Liver (tissue), 9 donors: ENCODE data around the gene SLC47A2. TPM values are rescaled to one million over a fixed set of nuclear protein-coding genes. Genes with fewer than 3 reads are reported as not detected.

Source experiments
- DNase-seq: peaks from one replicate; pipeline ENCODE4 v3.0.0-alpha.2; 2017; ENCODE audit warnings: low spot score
- H3K27ac ChIP-seq, 2 donors: one replicate each; pipeline ENCODE4 v1.7.0; 2013; ENCODE audit warnings: inconsistent platforms in 2 of 2, low read length in 2 of 2, control low read depth in 1 of 2, low read depth in 1 of 2, mild to moderate bottlenecking in 1 of 2
- H3K27me3 ChIP-seq, 4 donors: one replicate each; pipeline versions ENCODE4 v1.6.1 to v1.7.0; 2013; ENCODE audit warnings: low read length in 3 of 4, inconsistent platforms in 1 of 4, mild to moderate bottlenecking in 1 of 4, moderate library complexity in 1 of 4; ENCODE audit not compliant: control insufficient read depth in 4 of 4, insufficient read depth in 4 of 4
- H3K36me3 ChIP-seq, 4 donors: one replicate each; pipeline versions ENCODE4 v1.6.1 to v1.7.0; 2013; ENCODE audit warnings: low read length in 3 of 4, mild to moderate bottlenecking in 3 of 4, low read depth in 1 of 4, moderate library complexity in 1 of 4; ENCODE audit not compliant: control insufficient read depth in 4 of 4, insufficient read depth in 3 of 4
- H3K4me1 ChIP-seq, 4 donors: one replicate each; pipeline versions ENCODE4 v1.6.1 to v1.7.0; 2013; ENCODE audit warnings: low read length in 3 of 4, mild to moderate bottlenecking in 3 of 4, moderate library complexity in 1 of 4; ENCODE audit not compliant: control insufficient read depth in 4 of 4, insufficient read depth in 4 of 4
- H3K4me3 ChIP-seq, 3 donors: one replicate each; pipeline versions ENCODE4 v1.6.1 to v1.7.0; 2013; ENCODE audit warnings: low read length in 3 of 3, control low read depth in 1 of 3, low read depth in 1 of 3, mild to moderate bottlenecking in 1 of 3
- H3K9ac ChIP-seq, 2 donors: one replicate each; pipeline ENCODE4 v1.7.0; 2013; ENCODE audit warnings: low read length in 2 of 2, mild to moderate bottlenecking in 2 of 2, moderate library complexity in 2 of 2, control low read depth in 1 of 2, low read depth in 1 of 2
- H3K9me3 ChIP-seq, 4 donors: one replicate each; pipeline versions ENCODE4 v1.6.1 to v1.7.0; 2013; ENCODE audit warnings: low read length in 3 of 4; ENCODE audit not compliant: control insufficient read depth in 4 of 4
- EGR1 ChIP-seq, 2 donors: IDR thresholded peaks; 2 replicates each; pipeline ENCODE4 v1.6.1; 2016 to 2018; ENCODE audit warnings: antibody characterized with exemption in 2 of 2, low read depth in 2 of 2
- FOXA1 ChIP-seq: IDR thresholded peaks from 2 replicates; pipeline ENCODE4 v1.6.1; 2016; ENCODE audit warnings: antibody characterized with exemption
- FOXA2 ChIP-seq: IDR thresholded peaks from 2 replicates; pipeline ENCODE4 v1.6.1; 2016; ENCODE audit warnings: antibody characterized with exemption
- GABPA ChIP-seq, 2 donors: IDR thresholded peaks in 1 of 2; conservative IDR thresholded peaks in 1 of 2; 2 replicates each; pipeline ENCODE4 v1.6.1; 2016; ENCODE audit warnings: antibody characterized with exemption in 2 of 2, mild to moderate bottlenecking in 1 of 2, moderate library complexity in 1 of 2
- HNF4A ChIP-seq, 2 donors: conservative IDR thresholded peaks; 2 replicates each; pipeline ENCODE4 v1.6.1; 2016; ENCODE audit warnings: antibody characterized with exemption in 2 of 2, mild to moderate bottlenecking in 2 of 2
- HNF4G ChIP-seq: IDR thresholded peaks from 2 replicates; pipeline ENCODE4 v1.6.1; 2016; ENCODE audit warnings: antibody characterized with exemption
- NR2F2 ChIP-seq: IDR thresholded peaks from 2 replicates; pipeline ENCODE4 v1.6.1; 2016; ENCODE audit warnings: antibody characterized with exemption
- RAD21 ChIP-seq, 2 donors: IDR thresholded peaks; 2 replicates each; pipeline ENCODE4 v1.6.1; 2016; ENCODE audit warnings: antibody characterized with exemption in 2 of 2, mild to moderate bottlenecking in 2 of 2
- RXRA ChIP-seq, 2 donors: IDR thresholded peaks; 2 replicates each; pipeline ENCODE4 v1.6.1; 2017 to 2018; ENCODE audit warnings: antibody characterized with exemption in 2 of 2, mild to moderate bottlenecking in 1 of 2
- SP1 ChIP-seq: IDR thresholded peaks from 2 replicates; pipeline ENCODE4 v1.6.1; 2018; ENCODE audit warnings: antibody characterized with exemption, mild to moderate bottlenecking
- WGBS: extraction: QIAGEN DNeasy Blood & Tissue Kit; methylation state at CpG from one replicate; pipeline ENCODE4 v1.1.7; 2013; 5-methylcytosine and 5-hydroxymethylcytosine counted together
- polyA plus RNA-seq, 2 donors: library from polyadenylated mRNA; stranded (reverse) in 1 of 2; unstranded in 1 of 2; fragments of 200-250 nt in 1 of 2; fragments of >200 nt in 1 of 2; fragmentation: Nextera tagmentation in 1 of 2; extraction: Ambion mirVana in 1 of 2; gene quantifications; one replicate each; pipeline versions ENCODE4 v1.2.1 to v1.2.3, GENCODE V29; 2013 to 2015
- total RNA-seq, 2 donors: library from RNA; depleted of rRNA; stranded (reverse); fragments of >200 nt; gene quantifications; one replicate each; pipeline ENCODE4 v1.2.3, GENCODE V29; 2014
- TF ChIP-seq, protein P1 (sequence below): IDR thresholded peaks from 2 replicates; pipeline ENCODE4 v1.6.1; 2016; ENCODE audit warnings: antibody characterized with exemption
- TF ChIP-seq, protein P2 (sequence below): IDR thresholded peaks from 2 replicates; pipeline ENCODE4 v1.6.1; 2016; ENCODE audit warnings: antibody characterized with exemption
- TF ChIP-seq, protein P3 (sequence below): IDR thresholded peaks from 2 replicates; pipeline ENCODE4 v1.6.1; 2016; ENCODE audit warnings: antibody characterized with exemption, mild to moderate bottlenecking
- TF ChIP-seq, protein P4 (sequence below): fragments of 150-350 bp; IDR thresholded peaks from 2 replicates; pipeline ENCODE4 v1.5.1; 2017; ENCODE audit warnings: improper control_type of control experiment, low read depth, low read length; ENCODE audit not compliant: missing input control
- donor health status: healthy.
- donor health status: healthy.
- donor health status: healthy.
- donor health status: healthy.
- donor health status: healthy.

SLC47A2 gene
- total and polyA plus RNA-seq, 4 donors: 0.08 TPM; not detected in 3

DNA sequence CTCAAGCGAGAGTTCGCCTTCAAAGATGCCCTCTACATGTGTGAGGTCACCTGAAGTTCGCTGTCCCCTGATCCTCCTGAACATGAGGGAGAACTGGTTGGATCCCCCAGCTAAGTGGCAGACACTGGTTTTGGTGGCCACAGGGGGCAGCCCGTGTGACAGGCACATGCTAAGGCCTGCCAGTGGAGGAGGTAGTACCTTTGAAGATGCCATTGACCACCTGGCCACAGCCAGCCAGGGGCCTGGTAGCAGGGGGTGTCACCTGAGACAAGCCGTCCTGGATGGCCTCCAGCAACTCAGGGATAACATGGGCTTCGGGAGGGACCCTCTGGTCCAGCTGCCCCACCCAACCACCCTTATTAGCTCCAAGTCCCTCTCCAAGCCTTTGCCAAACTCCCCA lies 39.0 kb upstream of the SLC47A2 start:
- 94% methylated on average over 6 of the region's 6 CpGs for WGBS
- peaks cover 0 to 2% (median 0%) of the 10 kb centered on the region in 4 donors for H3K4me1 ChIP-seq
- no peak for TF ChIP-seq HNF4G
- no peak for TF ChIP-seq GABPA (IDR thresholded peaks at IDR 0.05 in 1 of 2, conservative IDR thresholded peaks at IDR 0.05 in 1 of 2)
- no peak for TF ChIP-seq SP1
- TF ChIP-seq, protein P1, sequence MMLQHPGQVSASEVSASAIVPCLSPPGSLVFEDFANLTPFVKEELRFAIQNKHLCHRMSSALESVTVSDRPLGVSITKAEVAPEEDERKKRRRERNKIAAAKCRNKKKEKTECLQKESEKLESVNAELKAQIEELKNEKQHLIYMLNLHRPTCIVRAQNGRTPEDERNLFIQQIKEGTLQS: no peak
- TF ChIP-seq, protein P2, sequence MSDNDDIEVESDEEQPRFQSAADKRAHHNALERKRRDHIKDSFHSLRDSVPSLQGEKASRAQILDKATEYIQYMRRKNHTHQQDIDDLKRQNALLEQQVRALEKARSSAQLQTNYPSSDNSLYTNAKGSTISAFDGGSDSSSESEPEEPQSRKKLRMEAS: no peak
- TF ChIP-seq RAD21 (IDR thresholded peaks at IDR 0.05): no peak
- no peak for TF ChIP-seq FOXA2
- no peak for TF ChIP-seq NR2F2
- TF ChIP-seq, protein P3, sequence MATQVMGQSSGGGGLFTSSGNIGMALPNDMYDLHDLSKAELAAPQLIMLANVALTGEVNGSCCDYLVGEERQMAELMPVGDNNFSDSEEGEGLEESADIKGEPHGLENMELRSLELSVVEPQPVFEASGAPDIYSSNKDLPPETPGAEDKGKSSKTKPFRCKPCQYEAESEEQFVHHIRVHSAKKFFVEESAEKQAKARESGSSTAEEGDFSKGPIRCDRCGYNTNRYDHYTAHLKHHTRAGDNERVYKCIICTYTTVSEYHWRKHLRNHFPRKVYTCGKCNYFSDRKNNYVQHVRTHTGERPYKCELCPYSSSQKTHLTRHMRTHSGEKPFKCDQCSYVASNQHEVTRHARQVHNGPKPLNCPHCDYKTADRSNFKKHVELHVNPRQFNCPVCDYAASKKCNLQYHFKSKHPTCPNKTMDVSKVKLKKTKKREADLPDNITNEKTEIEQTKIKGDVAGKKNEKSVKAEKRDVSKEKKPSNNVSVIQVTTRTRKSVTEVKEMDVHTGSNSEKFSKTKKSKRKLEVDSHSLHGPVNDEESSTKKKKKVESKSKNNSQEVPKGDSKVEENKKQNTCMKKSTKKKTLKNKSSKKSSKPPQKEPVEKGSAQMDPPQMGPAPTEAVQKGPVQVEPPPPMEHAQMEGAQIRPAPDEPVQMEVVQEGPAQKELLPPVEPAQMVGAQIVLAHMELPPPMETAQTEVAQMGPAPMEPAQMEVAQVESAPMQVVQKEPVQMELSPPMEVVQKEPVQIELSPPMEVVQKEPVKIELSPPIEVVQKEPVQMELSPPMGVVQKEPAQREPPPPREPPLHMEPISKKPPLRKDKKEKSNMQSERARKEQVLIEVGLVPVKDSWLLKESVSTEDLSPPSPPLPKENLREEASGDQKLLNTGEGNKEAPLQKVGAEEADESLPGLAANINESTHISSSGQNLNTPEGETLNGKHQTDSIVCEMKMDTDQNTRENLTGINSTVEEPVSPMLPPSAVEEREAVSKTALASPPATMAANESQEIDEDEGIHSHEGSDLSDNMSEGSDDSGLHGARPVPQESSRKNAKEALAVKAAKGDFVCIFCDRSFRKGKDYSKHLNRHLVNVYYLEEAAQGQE: no peak
- TF ChIP-seq HNF4A (conservative IDR thresholded peaks at IDR 0.05): no peak
- no peak for TF ChIP-seq RXRA (IDR thresholded peaks at IDR 0.05)
- TF ChIP-seq EGR1 (IDR thresholded peaks at IDR 0.05; ENCODE audit: low read depth in 2 of 2): no peak
- TF ChIP-seq, protein P4, sequence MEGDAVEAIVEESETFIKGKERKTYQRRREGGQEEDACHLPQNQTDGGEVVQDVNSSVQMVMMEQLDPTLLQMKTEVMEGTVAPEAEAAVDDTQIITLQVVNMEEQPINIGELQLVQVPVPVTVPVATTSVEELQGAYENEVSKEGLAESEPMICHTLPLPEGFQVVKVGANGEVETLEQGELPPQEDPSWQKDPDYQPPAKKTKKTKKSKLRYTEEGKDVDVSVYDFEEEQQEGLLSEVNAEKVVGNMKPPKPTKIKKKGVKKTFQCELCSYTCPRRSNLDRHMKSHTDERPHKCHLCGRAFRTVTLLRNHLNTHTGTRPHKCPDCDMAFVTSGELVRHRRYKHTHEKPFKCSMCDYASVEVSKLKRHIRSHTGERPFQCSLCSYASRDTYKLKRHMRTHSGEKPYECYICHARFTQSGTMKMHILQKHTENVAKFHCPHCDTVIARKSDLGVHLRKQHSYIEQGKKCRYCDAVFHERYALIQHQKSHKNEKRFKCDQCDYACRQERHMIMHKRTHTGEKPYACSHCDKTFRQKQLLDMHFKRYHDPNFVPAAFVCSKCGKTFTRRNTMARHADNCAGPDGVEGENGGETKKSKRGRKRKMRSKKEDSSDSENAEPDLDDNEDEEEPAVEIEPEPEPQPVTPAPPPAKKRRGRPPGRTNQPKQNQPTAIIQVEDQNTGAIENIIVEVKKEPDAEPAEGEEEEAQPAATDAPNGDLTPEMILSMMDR: no peak
- TF ChIP-seq FOXA1: no peak
- H3K4me3 ChIP-seq: no peak overlapping the region
- H3K27ac ChIP-seq: no peak overlapping the region
- DNase-seq: no peak
- H3K9me3 ChIP-seq: no peaks in the 10 kb centered on the region
- no peak overlapping the region for H3K9ac ChIP-seq
- H3K36me3 ChIP-seq: no peaks in the 10 kb centered on the region
- no peaks in the 10 kb centered on the region for H3K27me3 ChIP-seq

DNA sequence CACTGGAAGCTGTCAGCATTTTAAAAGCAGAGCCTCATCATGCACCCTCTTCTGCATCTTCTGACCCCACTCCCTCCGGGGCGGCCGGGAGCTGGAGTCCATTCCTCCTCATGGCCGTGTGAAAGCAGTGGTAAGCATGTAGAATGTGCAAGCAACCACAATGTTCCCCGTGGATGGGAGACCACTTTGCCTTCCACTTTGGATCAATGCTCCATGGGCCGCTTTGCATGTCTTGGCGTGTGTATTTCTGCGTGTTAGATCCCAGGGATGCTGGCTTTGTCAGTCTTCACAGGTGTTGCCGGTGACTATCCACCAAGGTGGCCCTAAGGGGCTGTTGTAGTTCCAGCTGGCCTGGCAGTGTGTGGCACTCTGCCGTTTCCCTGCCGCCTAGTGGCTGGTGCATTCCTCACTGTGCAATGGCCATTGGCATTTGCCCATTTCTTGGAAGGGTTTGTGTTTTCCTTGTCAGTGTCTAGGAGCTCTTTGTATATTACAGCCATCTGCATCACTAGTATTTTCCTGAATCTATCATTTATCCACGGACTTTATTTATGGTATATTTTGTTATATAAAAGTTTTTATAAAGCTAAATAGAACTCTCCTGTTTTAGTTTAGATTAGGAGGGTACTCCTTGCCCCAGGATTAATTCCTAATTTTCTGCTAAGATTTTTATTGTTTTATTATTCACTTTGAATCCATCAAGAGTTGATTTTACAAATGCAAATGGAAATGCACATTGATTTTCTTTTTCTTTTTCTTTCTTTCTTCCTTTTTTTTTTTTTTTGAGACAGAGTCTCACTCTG lies 37.5 kb upstream of the SLC47A2 start:
- 76% methylated on average over 12 of the region's 12 CpGs for WGBS
- H3K27me3 ChIP-seq: no peaks in the 10 kb centered on the region
- no peak overlapping the region for H3K4me3 ChIP-seq
- no peak for DNase-seq
- no peak overlapping the region for H3K27ac ChIP-seq
- TF ChIP-seq RAD21 (IDR thresholded peaks at IDR 0.05) (peak; percentile 70 to 72), HNF4G (no peak)
- TF ChIP-seq, protein P4: peak; percentile 50
- H3K9me3 ChIP-seq: no peaks in the 10 kb centered on the region
- no peak overlapping the region for H3K9ac ChIP-seq
- H3K4me1 ChIP-seq: peaks cover 0 to 3% (median 1%) of the 10 kb centered on the region in 4 donors
- H3K36me3 ChIP-seq: no peaks in the 10 kb centered on the region
